ENCODE data around the gene LPAR1. TPM values are rescaled to one million over a fixed set of nuclear protein-coding genes. Genes with fewer than 3 reads are reported as not detected.

Gene LPAR1
- total RNA-seq, 2 donors from 2014 or later = 5.0 to 5.9 TPM

DNA sequence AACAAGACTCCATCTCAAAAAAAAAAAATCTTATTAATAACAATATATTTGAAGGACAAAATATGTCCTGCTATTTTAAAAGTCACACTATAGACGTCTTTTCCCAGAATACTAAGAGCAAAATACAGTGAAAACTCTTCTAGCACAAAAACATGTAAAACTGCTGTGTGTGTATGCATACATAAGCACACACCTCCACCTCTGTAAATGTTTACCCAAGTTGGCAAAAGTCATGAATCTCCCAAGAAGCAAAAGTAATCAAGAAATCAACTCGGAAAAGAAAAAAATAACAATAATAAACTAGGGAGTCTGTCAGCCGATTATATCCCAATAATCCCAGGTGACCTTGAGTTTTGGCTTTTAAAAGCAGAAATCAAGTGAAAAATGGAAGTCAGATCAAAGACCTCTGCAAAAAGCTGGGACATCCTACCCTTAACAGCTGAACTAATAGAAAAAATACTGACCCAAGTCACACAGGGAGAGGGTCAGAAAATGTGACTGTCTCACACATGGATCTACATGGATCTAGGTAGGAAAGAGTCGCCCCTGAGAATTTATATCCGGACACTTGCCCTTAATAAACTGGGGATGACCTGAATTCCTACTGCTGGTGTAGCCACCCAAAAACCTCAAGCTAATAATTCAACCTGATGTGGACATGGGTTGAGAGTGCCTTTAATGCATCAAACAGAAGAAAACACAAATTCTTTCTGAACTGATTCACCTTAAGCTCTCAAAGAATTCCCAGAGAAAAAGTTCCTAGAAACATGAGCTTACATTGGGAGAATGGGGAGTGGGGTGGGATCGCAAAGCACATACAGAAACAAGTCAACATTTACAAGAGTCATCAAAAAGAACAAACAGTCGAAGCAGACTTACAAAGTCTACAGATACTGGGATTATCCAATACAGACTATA is 29.9 kb downstream of the LPAR1 start:
- no peaks in the 10 kb centered on the region for H3K27me3 Mint-ChIP-seq (ENCODE audit: insufficient read depth)
- H3K4me3 Mint-ChIP-seq = no peak overlapping the region
- TF ChIP-seq, protein P1, sequence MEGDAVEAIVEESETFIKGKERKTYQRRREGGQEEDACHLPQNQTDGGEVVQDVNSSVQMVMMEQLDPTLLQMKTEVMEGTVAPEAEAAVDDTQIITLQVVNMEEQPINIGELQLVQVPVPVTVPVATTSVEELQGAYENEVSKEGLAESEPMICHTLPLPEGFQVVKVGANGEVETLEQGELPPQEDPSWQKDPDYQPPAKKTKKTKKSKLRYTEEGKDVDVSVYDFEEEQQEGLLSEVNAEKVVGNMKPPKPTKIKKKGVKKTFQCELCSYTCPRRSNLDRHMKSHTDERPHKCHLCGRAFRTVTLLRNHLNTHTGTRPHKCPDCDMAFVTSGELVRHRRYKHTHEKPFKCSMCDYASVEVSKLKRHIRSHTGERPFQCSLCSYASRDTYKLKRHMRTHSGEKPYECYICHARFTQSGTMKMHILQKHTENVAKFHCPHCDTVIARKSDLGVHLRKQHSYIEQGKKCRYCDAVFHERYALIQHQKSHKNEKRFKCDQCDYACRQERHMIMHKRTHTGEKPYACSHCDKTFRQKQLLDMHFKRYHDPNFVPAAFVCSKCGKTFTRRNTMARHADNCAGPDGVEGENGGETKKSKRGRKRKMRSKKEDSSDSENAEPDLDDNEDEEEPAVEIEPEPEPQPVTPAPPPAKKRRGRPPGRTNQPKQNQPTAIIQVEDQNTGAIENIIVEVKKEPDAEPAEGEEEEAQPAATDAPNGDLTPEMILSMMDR (conservative IDR thresholded peaks at IDR 0.05) = no peak
- H3K9me3 Mint-ChIP-seq = no peaks in the 10 kb centered on the region
- peaks cover 8% of the 10 kb centered on the region for H3K4me1 Mint-ChIP-seq
- Histone ChIP-seq H3K27ac (ENCODE audit: low read depth, low read length) (no peak overlapping the region), H3K36me3 (ENCODE audit: control insufficient read depth, insufficient read depth, low read length) (no peaks in the 10 kb centered on the region), H3K4me1 (ENCODE audit: control insufficient read depth, insufficient read depth, low read length) (no peaks in the 10 kb centered on the region), H3K27me3 (ENCODE audit: control insufficient read depth, insufficient read depth, low read length, poor library complexity, severe bottlenecking) (no peaks in the 10 kb centered on the region), H3K9me3 (ENCODE audit: control insufficient read depth, low read length) (no peaks in the 10 kb centered on the region), H3K4me3 (ENCODE audit: low read length) (no peak overlapping the region), H3K9ac (ENCODE audit: extremely low read depth, low read length, poor library complexity, severe bottlenecking) (no peak overlapping the region)
- no peak overlapping the region for H3K27ac Mint-ChIP-seq
- 91 to 94% methylated on average over 2 to 5 of the region's 7 CpGs for WGBS, 2 experiments (ENCODE audit: insufficient coverage in 1 of 2, insufficient read length in 1 of 2)
- no peaks in the 10 kb centered on the region for H3K36me3 Mint-ChIP-seq (ENCODE audit: low read depth)
- DNase-seq = no peak

DNA sequence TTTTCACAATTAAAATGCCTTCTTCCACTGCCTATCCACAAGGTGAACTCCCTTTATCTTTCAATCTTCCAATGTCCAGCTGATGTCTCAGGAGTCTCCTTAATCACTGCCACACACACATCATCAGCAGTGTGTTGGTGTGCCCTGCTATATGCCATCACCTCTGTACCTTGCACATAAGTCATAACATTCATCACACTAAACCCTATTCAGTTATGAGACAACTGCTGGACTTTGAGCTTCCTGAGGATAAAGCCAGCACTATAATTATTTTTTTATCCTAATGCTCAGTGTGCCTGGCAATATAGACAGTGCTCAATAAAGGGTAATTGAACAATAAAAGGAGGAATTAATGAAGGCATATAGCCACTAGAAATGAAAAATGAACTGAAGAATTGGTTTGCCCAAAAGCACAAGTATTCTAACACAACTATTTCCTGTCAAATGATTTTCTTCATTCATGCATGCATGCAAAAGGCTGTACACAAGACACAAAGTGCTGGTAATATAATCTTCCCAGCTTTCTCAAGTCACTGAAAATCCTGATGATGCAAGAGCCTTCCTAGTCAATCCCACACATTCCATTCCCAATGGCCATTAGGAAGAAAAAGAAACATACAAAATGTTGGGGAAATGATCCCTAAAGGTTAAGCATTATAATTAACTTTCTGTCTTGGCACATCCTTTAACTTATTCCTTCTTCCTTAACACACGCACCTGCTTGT is 32.4 kb downstream of the LPAR1 start:
- no peaks in the 10 kb centered on the region for H3K36me3 Mint-ChIP-seq (ENCODE audit: low read depth)
- no peak overlapping the region for H3K27ac Mint-ChIP-seq
- TF ChIP-seq, protein P1 (conservative IDR thresholded peaks at IDR 0.05) = no peak
- no peak for DNase-seq
- WGBS, 2 experiments (ENCODE audit: insufficient coverage in 1 of 2, insufficient read length in 1 of 2) = 91 to 94% methylated on average over 1 of the region's 1 CpG
- no peaks in the 10 kb centered on the region for H3K27me3 Mint-ChIP-seq (ENCODE audit: insufficient read depth)
- Histone ChIP-seq H3K27ac (ENCODE audit: low read depth, low read length) (no peak overlapping the region), H3K4me3 (ENCODE audit: low read length) (no peak overlapping the region), H3K36me3 (ENCODE audit: control insufficient read depth, insufficient read depth, low read length) (no peaks in the 10 kb centered on the region), H3K4me1 (ENCODE audit: control insufficient read depth, insufficient read depth, low read length) (peaks cover 4% of the 10 kb centered on the region), H3K9me3 (ENCODE audit: control insufficient read depth, low read length) (no peaks in the 10 kb centered on the region), H3K9ac (ENCODE audit: extremely low read depth, low read length, poor library complexity, severe bottlenecking) (no peak overlapping the region), H3K27me3 (ENCODE audit: control insufficient read depth, insufficient read depth, low read length, poor library complexity, severe bottlenecking) (no peaks in the 10 kb centered on the region)
- peaks cover 8% of the 10 kb centered on the region for H3K4me1 Mint-ChIP-seq
- H3K4me3 Mint-ChIP-seq = no peak overlapping the region
- H3K9me3 Mint-ChIP-seq = no peaks in the 10 kb centered on the region

DNA sequence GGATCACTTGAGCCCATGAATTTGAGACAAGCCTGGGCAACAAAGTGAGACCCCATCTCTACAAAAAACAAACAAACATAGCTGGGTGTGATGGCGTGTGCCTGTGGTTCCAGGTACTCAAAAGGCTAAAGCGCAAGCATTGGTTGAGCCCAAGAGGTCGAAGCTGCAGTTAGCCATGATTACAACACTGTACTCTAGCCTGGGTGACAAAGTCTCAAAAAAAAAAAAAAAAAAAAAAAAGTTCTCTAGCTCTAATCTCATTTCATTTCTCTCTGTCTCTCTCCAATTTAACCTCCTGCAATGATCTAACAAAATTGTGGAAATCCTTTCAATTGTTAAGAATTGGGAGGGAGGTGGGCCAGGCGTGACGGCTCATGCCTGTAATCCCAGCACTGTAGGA is 33.3 kb downstream of the LPAR1 start:
- peaks cover 4% of the 10 kb centered on the region for H3K4me1 ChIP-seq (ENCODE audit: control insufficient read depth, insufficient read depth, low read length)
- Mint-ChIP-seq H3K36me3 (ENCODE audit: low read depth) (no peaks in the 10 kb centered on the region), H3K27ac (no peak overlapping the region), H3K27me3 (ENCODE audit: insufficient read depth) (no peaks in the 10 kb centered on the region), H3K4me3 (no peak overlapping the region), H3K9me3 (no peaks in the 10 kb centered on the region), H3K4me1 (peaks cover 3% of the 10 kb centered on the region)
- H3K4me3 ChIP-seq (ENCODE audit: low read length) = no peak overlapping the region
- no peaks in the 10 kb centered on the region for H3K9me3 ChIP-seq (ENCODE audit: control insufficient read depth, low read length)
- no peak overlapping the region for H3K9ac ChIP-seq (ENCODE audit: extremely low read depth, low read length, poor library complexity, severe bottlenecking)
- H3K27me3 ChIP-seq (ENCODE audit: control insufficient read depth, insufficient read depth, low read length, poor library complexity, severe bottlenecking) = no peaks in the 10 kb centered on the region
- TF ChIP-seq, protein P1 (conservative IDR thresholded peaks at IDR 0.05) = no peak
- 96 to 100% methylated on average over 2 to 5 of the region's 5 CpGs for WGBS, 2 experiments (ENCODE audit: insufficient coverage in 1 of 2, insufficient read length in 1 of 2)
- DNase-seq = no peak
- H3K27ac ChIP-seq (ENCODE audit: low read depth, low read length) = no peak overlapping the region
- no peaks in the 10 kb centered on the region for H3K36me3 ChIP-seq (ENCODE audit: control insufficient read depth, insufficient read depth, low read length)

Data from endodermal cell (in vitro differentiated cells).